ENCODE data around the gene POU6F2. TPM values are rescaled to one million over a fixed set of nuclear protein-coding genes. Genes with fewer than 3 reads are reported as not detected.

The POU6F2 gene
- total RNA-seq, 1 donor from 2014 or later = 0.24 TPM

GRCh38 chr7:39379416-39379815 lies 401.7 kb downstream of the POU6F2 start:
- Mint-ChIP-seq H3K27ac (no peak overlapping the region), H3K4me3 (no peak overlapping the region), H3K27me3 (no peaks in the 10 kb centered on the region), H3K4me1 (no peaks in the 10 kb centered on the region), H3K9me3 (no peaks in the 10 kb centered on the region), H3K36me3 (ENCODE audit: low read depth) (no peaks in the 10 kb centered on the region)
- no peak for TF ChIP-seq CTCF (IDR thresholded peaks at IDR 0.05)
- ATAC-seq (ENCODE audit: low read depth) (no peak), DNase-seq (no peak)
- ChIA-PET POLR2A (no interaction called here), CTCF (no interaction called here)
- intact Hi-C loops (cut with micrococcal nuclease) = no loop called here

GRCh38 chr7:39383136-39383535 lies 405.4 kb downstream of the POU6F2 start:
- ChIA-PET POLR2A (no interaction called here), CTCF (no interaction called here)
- H3K4me1 Mint-ChIP-seq = no peaks in the 10 kb centered on the region
- H3K27me3 Mint-ChIP-seq = peaks cover 7% of the 10 kb centered on the region
- DNase-seq (no peak), ATAC-seq (ENCODE audit: low read depth) (no peak)
- no peak overlapping the region for H3K4me3 Mint-ChIP-seq
- H3K27ac Mint-ChIP-seq = no peak overlapping the region
- intact Hi-C loops (cut with micrococcal nuclease) = no loop called here
- TF ChIP-seq CTCF (IDR thresholded peaks at IDR 0.05) = no peak
- no peaks in the 10 kb centered on the region for H3K36me3 Mint-ChIP-seq (ENCODE audit: low read depth)
- no peaks in the 10 kb centered on the region for H3K9me3 Mint-ChIP-seq

- Mint-ChIP-seq H3K27ac (no peak overlapping the region), H3K27me3 (peaks cover 7% of the 10 kb centered on the region), H3K4me1 (no peaks in the 10 kb centered on the region), H3K4me3 (no peak overlapping the region), H3K9me3 (no peaks in the 10 kb centered on the region), H3K36me3 (ENCODE audit: low read depth) (no peaks in the 10 kb centered on the region)
- intact Hi-C loops (cut with micrococcal nuclease) = no loop called here
- CTCF ChIA-PET = no interaction called here
- DNase-seq (no peak), ATAC-seq (ENCODE audit: low read depth) (no peak)
- no peak for TF ChIP-seq CTCF (IDR thresholded peaks at IDR 0.05)
- POLR2A ChIA-PET = no interaction called here
These were observed 406.7 kb downstream of the POU6F2 start for GRCh38 chr7:39384386-39384785.

GRCh38 chr7:39386718-39387117 lies 409.0 kb downstream of the POU6F2 start:
- ChIA-PET CTCF (no interaction called here), POLR2A (no interaction called here)
- H3K27ac Mint-ChIP-seq = no peak overlapping the region
- H3K27me3 Mint-ChIP-seq = peaks cover 14% of the 10 kb centered on the region
- no peak for ATAC-seq (ENCODE audit: low read depth)
- intact Hi-C loops (cut with micrococcal nuclease) = no loop called here
- no peaks in the 10 kb centered on the region for H3K4me1 Mint-ChIP-seq
- no peak overlapping the region for H3K4me3 Mint-ChIP-seq
- H3K9me3 Mint-ChIP-seq = no peaks in the 10 kb centered on the region
- H3K36me3 Mint-ChIP-seq (ENCODE audit: low read depth) = no peaks in the 10 kb centered on the region
- DNase-seq = no peak
- TF ChIP-seq CTCF (IDR thresholded peaks at IDR 0.05) = no peak

GRCh38 chr7:39392151-39392550 lies 414.4 kb downstream of the POU6F2 start:
- H3K27ac Mint-ChIP-seq = no peak overlapping the region
- ATAC-seq (ENCODE audit: low read depth) = no peak
- ChIA-PET POLR2A (no interaction called here), CTCF (no interaction called here)
- DNase-seq = no peak
- no peak for TF ChIP-seq CTCF (IDR thresholded peaks at IDR 0.05)
- peaks cover 23% of the 10 kb centered on the region for H3K27me3 Mint-ChIP-seq
- intact Hi-C loops (cut with micrococcal nuclease) = no loop called here
- no peaks in the 10 kb centered on the region for H3K9me3 Mint-ChIP-seq
- H3K4me1 Mint-ChIP-seq = no peaks in the 10 kb centered on the region
- no peaks in the 10 kb centered on the region for H3K36me3 Mint-ChIP-seq (ENCODE audit: low read depth)
- no peak overlapping the region for H3K4me3 Mint-ChIP-seq
